SK-N-SH treated with all-trans-retinoic acid at 6 μM for 48 hours (cell line): ENCODE data around the gene ABCF3.

ENCODE experiments used
- ATAC-seq: fragments of 200-7000 bp; cut with Tn5 transposase; 3 replicates; pipeline ENCODE4 v1.9.1; 2020; ENCODE audit warnings: mild to moderate bottlenecking, moderate library complexity
- ARNTL ChIP-seq: fragments of 450-650 bp; formaldehyde crosslinking; IDR thresholded peaks from 2 replicates; pipeline ENCODE4 v1.5.0; 2020; ENCODE audit warnings: low read depth, mild to moderate bottlenecking, moderate library complexity, borderline replicate concordance
- CREB5 ChIP-seq: fragments of 250-450 bp; sonication (Bioruptor Pico); IDR thresholded peaks from 2 replicates; pipeline ENCODE4 v1.5.1; 2020; ENCODE audit warnings: low read depth, mild to moderate bottlenecking, moderate library complexity
- CSRNP3 ChIP-seq: fragments of 250-450 bp; sonication (Bioruptor Pico); IDR thresholded peaks from 2 replicates; pipeline ENCODE4 v1.5.1; 2021; ENCODE audit warnings: mild to moderate bottlenecking, moderate library complexity
- ESRRG ChIP-seq: fragments of 250-450 bp; sonication (Bioruptor Pico); IDR thresholded peaks from 2 replicates; pipeline ENCODE4 v1.6.1; 2021; ENCODE audit warnings: mild to moderate bottlenecking
- GLIS3 ChIP-seq: fragments of 250-450 bp; sonication (Bioruptor Pico); IDR thresholded peaks from 2 replicates; pipeline ENCODE4 v1.5.0; 2020; ENCODE audit warnings: mild to moderate bottlenecking, moderate library complexity
- OSR1 ChIP-seq: fragments of 250-450 bp; sonication (Bioruptor Pico); IDR thresholded peaks from 2 replicates; pipeline ENCODE4 v1.8.0; 2022; ENCODE audit warnings: moderate library complexity, mild to moderate bottlenecking, inconsistent platforms
- PATZ1 ChIP-seq: fragments of 250-450 bp; sonication (Bioruptor Pico); IDR thresholded peaks from 2 replicates; pipeline ENCODE4 v1.8.0; 2020; ENCODE audit warnings: mild to moderate bottlenecking, moderate library complexity, borderline replicate concordance
- POU6F1 ChIP-seq: fragments of 250-450 bp; sonication (Bioruptor Pico); IDR thresholded peaks from 2 replicates; pipeline ENCODE4 v1.8.0; 2021; ENCODE audit warnings: low read depth, mild to moderate bottlenecking, moderate library complexity, borderline replicate concordance
- PPARA ChIP-seq: fragments of 250-450 bp; sonication (Bioruptor Pico); IDR thresholded peaks from 2 replicates; pipeline ENCODE4 v1.5.0; 2020; ENCODE audit warnings: mild to moderate bottlenecking, borderline replicate concordance
- RARB ChIP-seq: fragments of 250-450 bp; sonication (Bioruptor Pico); IDR thresholded peaks from 2 replicates; pipeline ENCODE4 v1.8.0; 2021; ENCODE audit warnings: mild to moderate bottlenecking, moderate library complexity
- SNAI2 ChIP-seq: fragments of 250-450 bp; sonication (Bioruptor Pico); IDR thresholded peaks from 2 replicates; pipeline ENCODE4 v1.5.0; 2020; ENCODE audit warnings: mild to moderate bottlenecking, moderate library complexity
- TOX ChIP-seq: fragments of 250-450 bp; sonication (Bioruptor Pico); IDR thresholded peaks from 2 replicates; pipeline ENCODE4 v1.8.0; 2021; ENCODE audit warnings: mild to moderate bottlenecking, moderate library complexity, borderline replicate concordance
- TSHZ2 ChIP-seq: fragments of 250-450 bp; sonication (Bioruptor Pico); IDR thresholded peaks from 2 replicates; pipeline ENCODE4 v1.5.0; 2020; ENCODE audit warnings: mild to moderate bottlenecking, moderate library complexity
- ZFP3 ChIP-seq: fragments of 250-450 bp; sonication (Bioruptor Pico); IDR thresholded peaks from 2 replicates; pipeline ENCODE4 v1.5.0; 2020; ENCODE audit warnings: mild to moderate bottlenecking, moderate library complexity
- ZFP30 ChIP-seq: fragments of 450-650 bp; formaldehyde crosslinking; IDR thresholded peaks from 2 replicates; pipeline ENCODE4 v1.5.0; 2022; ENCODE audit warnings: mild to moderate bottlenecking, moderate library complexity
- ZNF70 ChIP-seq: fragments of 450-650 bp; formaldehyde crosslinking; IDR thresholded peaks from 2 replicates; pipeline ENCODE4 v1.5.0; 2020; ENCODE audit warnings: mild to moderate bottlenecking, moderate library complexity
- ZNF8 ChIP-seq: fragments of 450-650 bp; formaldehyde crosslinking; IDR thresholded peaks from 2 replicates; pipeline ENCODE4 v1.5.0; 2020; ENCODE audit warnings: mild to moderate bottlenecking, moderate library complexity

Gene ABCF3

GRCh38 chr3:184149123-184149522 is 36.9 kb upstream of the ABCF3 start (continued):
- TF ChIP-seq CREB5 (CRISPR knock-in tag) (no peak), POU6F1 (CRISPR knock-in tag) (no peak), PPARA (CRISPR knock-in tag) (no peak)

GRCh38 chr3:184149770-184150169 is 36.2 kb upstream of the ABCF3 start:
- ATAC-seq = peak; percentile 60

GRCh38 chr3:184154885-184155643 is 30.9 kb upstream of the ABCF3 start, which contains the start of gene DVL3:
Gene DVL3 (plus strand): TSS chr3:184155377. CDS start chr3:184155636, 259 bp downstream.
- peak; percentile 67 for ATAC-seq
- TF ChIP-seq SNAI2 (no peak), TSHZ2 (no peak), ARNTL (CRISPR knock-in tag) (no peak), PATZ1 (CRISPR knock-in tag) (no peak), GLIS3 (no peak), POU6F1 (CRISPR knock-in tag) (no peak), RARB (no peak), ZFP3 (no peak), ZNF8 (CRISPR knock-in tag) (no peak), ESRRG (no peak), CSRNP3 (CRISPR knock-in tag) (no peak), ZNF70 (CRISPR knock-in tag) (no peak), ZFP30 (CRISPR knock-in tag) (no peak), TOX (CRISPR knock-in tag) (no peak), OSR1 (CRISPR knock-in tag) (no peak)
